ENCODE data around the gene CEP63.
A peak's percentile ranks its signal among the peaks of the same experiment; 100 is the strongest.

CEP63 gene

DNA sequence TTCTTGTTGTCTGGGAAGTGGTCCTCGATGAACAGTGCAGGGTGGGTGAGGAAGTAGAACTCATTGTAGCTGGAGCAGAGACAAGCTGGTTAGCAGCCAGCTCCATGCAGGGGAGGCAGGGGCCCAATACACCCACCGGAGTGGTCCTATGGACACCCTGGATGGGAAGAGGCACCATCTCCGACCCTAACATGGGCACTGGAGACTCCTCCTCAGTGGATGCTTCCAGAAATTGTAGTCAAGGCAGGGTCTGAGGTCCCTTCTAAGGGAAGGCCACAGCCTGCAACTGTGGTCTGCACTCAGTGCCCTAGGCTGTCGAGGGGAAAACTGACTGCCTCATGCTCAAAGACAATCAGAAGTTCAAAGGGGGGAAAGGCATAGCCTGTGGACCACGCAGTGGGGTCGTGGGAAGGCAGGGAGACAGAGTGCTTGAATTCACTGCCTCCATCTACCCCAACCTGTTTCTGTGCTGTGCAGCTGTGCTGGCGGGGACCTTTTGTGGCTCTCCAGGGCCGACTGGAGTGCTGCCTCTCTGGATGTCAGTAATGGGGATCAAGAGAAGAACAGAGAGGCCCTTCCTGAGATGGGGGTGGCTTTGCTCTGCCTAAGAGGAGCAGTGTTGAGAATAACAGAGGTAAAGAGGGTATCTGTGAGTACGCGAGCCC is 123.0 kb downstream of the CEP63 start:
- DNase-seq (ENCODE audit: low spot score) = peak; percentile 54

DNA sequence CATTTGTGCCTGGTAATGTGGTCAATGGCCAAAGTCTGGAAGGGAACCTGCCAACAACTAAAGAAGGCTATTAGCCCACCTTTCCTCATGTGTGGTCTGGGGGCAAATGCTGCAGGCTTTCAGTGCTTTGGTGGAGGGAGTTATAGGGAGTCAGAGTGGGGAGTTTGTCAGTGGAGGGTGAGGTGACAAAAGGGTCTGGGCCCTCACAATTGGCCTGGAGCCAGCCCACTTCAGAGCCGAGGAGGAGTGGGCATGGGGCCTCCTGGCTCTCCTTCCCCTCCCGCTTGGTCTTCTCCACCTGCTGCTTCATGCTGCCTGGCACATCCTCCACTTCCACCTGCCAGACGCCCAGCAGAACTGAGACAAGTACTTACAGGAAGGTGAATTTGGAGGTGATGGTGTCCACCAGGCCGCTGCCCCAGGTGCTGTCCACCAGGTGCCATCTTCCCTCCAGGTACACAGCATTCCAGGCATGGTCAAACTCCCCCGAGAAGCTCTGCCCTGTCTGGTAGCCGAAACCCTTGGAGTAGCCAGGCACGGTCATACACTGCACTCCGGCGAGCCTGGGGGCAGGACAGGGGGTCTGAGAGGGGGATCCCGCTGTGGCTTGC is 124.1 kb downstream of the CEP63 start:
- no peak for DNase-seq (ENCODE audit: low spot score)

DNA sequence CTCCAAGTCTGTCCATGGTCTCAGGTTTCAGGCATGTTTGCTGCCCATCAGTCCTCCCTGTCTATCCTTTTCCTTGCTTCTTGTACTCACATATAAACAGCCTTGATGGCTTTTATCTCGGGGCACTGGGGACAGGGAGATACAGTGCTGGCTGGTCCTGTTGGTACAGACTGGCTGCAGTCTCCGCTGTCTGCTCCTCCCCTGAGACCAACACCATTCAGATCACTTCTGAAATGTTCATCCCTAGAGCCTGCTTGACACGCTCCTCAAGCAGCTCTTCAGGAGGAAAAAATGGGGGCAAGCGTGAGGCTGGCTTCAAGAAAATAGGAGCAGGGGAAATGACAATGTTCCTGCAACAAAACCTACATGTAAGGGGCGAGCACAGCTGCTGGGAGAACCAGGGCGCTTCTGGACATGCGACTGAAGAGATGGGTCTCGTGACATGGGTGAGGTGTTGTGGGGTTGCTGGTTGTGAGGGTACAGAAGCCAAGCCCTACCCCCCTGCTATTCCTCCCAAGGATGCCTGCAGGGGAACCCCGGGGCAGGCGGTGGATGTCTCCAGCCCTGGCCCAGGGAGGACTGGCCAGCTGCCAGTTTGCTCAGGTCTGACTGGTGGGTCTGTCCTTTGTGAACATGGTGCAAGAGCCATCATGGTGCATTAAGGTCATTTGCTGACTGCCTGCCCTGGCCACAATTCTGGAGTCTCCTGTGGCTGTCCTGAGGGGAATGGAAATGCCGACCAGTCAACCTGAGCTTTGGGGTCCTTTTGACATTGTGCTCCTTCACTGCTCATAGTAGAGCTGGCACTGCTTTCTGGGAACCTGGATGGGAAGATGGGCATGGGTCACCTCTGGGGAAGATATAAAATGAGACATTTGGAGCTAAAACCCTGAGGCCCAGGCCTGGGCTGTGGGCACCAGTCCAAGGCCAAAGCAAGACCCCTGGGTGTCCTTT is 124.9 kb downstream of the CEP63 start:
- DNase-seq (ENCODE audit: low spot score) = no peak

DNA sequence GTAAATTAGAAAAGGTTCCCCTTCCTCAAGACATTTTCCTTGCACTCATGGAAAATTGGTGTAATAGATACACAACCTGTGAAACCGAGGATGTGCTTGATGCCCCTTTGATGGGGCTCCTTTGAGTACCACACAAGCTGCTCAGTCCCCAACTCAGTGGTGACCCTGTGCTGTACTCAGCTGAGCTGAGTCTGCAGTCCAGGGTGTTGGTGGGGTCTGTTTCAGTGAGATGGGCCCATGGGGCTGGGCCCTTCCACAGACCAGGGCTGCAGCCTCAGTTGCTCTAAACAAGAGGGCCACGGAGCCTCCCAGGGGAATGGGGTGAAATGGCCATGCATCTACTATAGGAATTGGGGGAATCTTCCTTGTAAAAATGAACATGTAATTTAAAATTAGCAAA is 125.7 kb downstream of the CEP63 start:
- DNase-seq (ENCODE audit: low spot score) = no peak

DNA sequence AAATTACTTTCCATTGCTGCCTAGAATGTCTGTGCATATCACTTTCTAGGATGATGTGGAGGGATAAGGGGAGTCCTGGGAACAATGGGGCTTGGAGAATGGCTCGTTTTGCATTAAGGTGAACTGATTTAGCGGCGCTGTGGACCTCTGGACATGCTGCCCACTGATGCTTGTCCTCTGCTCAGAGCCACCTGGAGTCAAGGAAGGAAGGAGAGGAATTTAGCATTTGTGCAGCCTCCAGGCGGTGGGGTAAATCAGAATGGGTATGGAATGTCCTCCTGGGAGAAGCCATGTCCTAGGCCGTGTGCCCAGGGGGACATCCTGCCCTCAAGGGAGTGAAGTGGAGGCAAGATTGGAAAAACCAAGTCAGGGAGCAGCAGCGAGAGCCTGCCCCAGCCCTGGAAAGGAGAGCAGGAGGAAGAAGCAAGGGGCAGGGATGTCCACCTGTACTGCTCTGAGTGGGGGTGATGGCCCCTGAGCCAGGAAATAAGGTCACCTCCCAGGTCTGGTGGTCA is 127.2 kb downstream of the CEP63 start:
- DNase-seq (ENCODE audit: low spot score) = no peak

DNA sequence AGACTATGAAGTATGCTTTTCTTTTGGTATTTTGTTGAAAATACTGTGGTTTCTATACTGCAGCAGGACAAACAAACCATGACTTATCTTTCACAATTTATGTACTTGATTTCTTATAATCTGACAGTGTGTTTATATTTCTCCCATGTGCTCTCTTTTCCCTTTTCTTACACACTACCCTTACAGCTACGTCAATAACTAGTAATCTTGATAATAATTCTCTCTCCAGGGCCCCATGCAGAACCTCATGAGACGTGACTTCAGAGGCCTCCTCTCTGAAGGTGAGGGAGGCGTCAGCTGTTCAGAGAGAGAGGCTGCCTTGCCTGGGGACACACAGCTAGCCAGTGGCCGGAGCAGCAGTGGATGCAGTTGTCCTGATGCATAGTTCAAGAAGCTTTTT is 129.1 kb downstream of the CEP63 start:
- no peak for DNase-seq (ENCODE audit: low spot score)

DNA sequence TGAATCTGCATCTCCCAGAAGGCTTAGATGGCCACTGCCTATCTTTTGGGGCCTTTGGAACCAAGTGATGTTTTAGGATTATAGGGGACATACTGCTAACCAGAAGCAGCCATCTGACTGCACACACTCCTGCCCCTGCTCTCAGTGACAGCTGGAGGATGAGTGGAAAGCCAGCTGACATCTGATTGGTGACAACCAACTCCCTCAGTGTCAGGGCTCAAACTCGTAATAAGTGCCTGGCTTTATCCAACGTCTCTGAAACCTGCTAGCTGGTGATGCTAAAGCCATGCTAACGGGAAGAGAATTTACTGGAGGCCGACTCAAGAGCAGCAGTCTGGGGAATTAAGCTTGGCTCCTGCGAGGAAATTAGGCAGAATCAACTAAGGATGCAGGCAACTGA is 129.9 kb downstream of the CEP63 start:
- DNase-seq (ENCODE audit: low spot score) = no peak

DNA sequence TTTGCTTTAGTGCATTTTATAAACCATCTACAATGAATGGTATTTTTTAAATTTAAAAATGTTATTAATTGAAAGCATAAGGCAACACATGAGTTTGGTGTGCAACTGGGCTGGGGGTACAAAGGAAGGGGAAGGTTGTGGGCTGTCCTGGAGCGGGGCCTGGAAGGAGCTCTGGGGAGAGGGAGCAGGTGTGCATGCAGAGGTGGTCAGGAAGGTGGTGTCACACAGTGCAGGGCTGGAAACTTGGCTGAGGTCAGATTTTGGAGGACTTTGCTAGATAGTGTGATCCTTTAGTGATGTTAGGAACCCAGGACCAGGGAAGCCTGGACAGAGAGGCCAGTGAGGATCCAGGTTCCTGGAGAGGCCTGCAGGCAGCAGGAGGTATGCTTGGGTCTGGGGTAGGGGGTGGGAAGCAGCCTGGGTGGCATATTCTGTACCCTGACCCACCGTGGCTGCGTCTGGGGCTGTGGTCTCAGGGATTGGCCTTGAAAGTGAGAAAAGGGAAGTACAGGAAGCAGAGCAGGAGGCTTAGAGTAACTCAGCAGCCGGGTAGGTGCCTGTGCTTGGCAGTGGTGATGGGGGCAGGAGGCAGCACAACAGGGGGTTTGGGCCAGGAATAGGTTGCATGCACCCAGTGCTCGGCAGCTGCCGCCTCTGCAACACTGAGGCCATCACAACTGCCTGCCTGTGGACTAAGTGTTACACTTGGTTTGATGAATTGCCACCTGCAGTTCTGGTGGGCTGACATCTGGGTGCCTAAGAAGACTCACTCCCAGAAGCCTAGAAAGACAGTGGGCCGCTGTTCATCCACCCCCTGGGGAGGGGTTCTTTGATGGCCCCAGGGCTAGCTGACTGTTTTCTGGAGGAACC is 132.0 kb downstream of the CEP63 start:
- no peak for DNase-seq (ENCODE audit: low spot score)

DNA sequence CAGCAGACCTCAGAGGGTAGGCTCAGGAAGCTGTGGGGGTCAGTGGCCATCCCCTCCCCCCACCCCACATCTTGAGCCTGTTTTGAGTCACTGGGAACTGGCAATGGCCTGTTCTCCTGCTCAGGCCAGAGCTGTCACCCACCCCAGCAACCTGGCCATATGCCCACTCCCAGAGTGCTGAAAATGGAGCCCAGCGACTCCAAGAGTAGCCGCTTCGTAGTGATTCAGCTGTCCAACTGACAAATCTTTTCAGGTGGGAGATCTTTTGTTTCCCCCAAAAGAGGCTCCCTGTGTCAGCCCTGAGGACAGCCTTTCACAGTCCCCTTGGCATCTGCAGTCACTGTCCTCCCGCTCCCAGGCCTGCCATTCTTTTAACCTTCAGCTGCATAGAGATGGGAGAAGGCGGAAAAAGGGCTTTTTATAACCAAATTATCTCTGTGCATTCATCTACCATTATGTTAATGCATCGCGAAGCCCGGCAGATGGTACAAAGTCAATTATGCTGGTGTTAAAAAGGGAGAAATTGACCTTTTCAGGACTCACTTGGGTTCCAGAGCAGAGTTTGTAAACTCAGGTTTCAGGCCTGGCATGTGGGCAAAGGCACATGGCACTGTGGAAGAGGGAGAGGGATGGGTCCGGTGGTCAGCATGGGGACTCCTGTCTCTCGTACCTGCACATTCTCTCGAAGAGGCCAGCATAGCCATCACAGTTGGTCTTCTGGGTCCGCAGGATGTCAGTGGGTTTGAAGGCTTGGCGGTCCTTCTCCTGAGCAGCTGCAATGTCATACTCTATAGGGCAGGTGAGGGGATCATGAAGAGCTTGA is 132.8 kb downstream of the CEP63 start:
- DNase-seq (ENCODE audit: low spot score) = peak; percentile 62

DNA sequence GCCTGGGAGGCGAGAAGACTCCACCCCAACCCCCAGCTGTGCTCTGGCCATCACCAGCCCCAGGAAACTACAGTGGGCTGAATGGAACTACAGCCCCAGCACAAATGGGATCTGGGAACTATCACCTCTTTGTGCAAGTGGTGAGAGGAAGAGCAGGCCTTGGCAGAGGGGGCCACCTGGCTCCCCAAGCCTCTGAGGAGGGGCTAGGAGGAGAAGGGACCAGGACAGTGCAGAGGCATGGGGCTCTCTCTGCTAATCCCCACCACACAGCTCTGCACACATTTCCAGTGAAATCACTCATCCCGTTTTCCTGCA is 133.4 kb downstream of the CEP63 start:
- no peak for DNase-seq (ENCODE audit: low spot score)

DNA sequence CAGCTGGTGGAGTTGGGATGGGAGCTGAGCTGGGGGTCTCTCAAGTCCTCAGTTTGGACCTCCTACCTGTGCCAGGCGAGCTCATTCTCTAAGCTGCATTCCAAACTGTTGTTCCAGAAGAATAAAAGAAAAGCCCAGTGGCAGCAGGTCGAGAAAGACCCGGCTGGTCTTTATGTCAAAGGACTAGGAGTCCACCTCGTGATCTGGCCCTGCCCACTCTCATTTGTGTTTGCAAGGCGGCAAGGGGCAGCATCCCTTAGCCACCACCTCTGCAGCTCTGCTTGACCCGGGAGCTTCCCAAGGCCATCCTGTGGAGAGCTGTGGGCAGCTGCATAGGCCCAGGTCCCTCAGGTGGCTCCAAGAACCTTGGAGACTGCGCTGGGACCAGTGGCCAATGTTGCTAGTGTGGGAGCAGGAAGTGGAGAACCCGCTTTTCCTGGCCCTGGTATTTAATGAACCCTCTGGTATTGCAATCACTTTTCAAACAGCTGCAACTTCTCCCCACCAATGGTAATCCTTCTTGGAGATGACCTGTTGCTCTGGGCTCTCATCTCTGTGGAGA is 134.1 kb downstream of the CEP63 start:
- no peak for DNase-seq (ENCODE audit: low spot score)

DNA sequence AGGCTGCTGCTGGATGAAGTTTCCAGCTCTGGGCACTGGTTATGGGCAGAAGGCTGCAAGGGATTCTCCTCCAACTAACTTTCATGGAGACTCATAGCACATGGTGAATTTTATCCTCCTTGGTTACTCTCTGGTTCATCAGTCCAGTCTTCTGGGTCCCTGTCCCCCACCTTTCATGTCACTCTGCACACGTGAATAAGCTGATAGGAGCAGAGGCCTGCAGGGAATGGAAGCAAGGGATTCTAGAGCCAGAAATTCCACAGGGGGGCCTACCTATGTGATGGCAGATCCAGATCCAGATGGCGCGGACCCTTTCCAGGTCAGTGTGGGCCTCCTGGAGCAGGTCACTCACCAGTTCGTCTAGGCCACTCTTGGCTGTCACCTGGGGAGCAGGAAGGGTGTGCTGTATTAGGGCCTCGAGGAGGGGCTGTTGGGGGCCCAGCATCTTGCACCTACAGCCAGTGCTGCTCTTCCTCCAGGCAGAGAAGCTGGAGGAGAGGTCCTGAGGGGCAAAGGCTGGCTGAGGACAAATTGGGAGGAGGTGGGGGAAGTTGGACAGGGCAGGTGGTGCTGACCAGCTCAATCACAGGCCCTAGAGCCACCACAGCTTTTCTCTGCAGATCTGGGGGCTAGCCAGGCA is 134.7 kb downstream of the CEP63 start:
- DNase-seq (ENCODE audit: low spot score) = no peak

DNA sequence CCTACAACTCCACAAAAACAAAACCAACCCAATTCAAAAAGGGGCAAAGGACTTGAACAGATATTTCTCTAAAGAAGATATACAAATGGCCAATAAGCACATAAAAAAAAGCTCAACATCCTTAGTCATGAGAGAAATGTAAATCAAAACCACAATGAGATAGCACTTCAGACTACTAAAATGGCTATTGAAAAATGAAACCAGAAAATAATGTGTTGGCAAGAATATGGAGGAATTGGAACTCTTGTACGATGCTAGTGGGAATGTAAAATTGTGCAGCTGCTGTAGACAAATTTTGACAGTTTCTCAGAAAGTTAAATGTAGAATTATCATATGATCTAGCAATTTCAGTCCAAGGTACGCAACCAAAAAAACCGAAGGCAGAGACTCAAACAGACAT is 136.0 kb downstream of the CEP63 start:
- no peak for DNase-seq (ENCODE audit: low spot score)

DNA sequence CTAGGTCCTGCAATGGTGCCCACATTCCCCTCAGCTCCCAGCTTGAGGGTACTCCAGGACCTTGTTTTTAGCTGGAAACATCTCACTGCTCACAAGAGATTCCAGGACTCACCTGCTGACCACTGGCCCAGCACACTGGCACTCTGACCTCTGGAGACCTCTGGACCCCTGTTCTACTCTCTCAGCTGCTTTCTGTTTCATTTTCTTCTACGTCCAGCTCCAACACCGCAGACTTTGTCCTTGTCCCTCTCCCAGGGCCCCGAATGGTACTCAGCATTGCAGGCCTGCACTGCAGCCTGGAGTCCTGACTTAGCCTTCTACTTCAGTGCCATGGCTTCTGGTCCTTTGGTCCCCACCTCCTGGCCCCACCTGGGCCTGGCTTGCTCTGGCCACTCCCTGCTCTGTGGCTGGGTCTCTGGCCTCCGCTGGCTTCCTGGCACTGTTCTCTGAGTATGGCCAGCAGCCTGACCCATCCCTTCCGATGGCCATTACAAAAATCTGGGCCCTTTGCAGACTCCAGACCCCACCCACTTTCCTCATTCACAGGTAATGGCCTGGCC is 137.0 kb downstream of the CEP63 start:
- DNase-seq (ENCODE audit: low spot score) = no peak

DNA sequence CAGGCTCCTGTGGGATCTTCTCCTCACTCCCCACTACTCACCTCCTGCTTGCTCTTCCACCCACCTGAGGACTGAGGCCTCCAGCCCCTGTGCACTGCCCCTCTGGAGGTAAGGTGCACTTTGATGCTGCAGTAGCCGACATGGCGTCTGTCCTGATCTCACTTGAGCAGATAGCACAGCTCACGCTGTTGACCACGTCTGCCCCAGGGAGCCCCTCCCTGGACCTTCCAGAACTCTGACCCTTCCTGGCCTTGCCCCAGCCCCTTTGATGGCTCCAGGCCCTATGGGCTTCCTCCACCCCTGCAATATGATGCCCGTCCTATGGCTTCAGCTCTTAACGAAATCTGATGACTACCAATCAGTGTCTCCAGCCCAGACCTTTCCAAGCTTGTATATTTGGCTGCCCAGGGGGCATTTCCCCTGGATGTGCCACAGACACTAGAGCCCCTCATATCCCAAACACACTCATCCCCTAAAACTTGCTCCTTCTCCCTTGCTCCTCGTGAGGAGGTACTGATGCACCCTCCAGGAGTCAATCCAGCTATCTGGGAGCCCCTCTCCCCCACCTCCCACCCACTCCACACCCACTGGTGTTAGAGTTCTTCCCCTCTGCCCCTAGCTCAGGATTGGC is 137.9 kb downstream of the CEP63 start:
- DNase-seq (ENCODE audit: low spot score) = no peak
